ENCODE results near the gene KLK6. TPM values are rescaled to one million over a fixed set of nuclear protein-coding genes. Genes with fewer than 3 reads are reported as not detected.

The KLK6 gene
- total and polyA plus RNA-seq, 2 of the 13 experiments (the other 11 are each of a cell fraction or from before 2014, with no cell fraction given), result 0.15 to 1.8 TPM

DNA sequence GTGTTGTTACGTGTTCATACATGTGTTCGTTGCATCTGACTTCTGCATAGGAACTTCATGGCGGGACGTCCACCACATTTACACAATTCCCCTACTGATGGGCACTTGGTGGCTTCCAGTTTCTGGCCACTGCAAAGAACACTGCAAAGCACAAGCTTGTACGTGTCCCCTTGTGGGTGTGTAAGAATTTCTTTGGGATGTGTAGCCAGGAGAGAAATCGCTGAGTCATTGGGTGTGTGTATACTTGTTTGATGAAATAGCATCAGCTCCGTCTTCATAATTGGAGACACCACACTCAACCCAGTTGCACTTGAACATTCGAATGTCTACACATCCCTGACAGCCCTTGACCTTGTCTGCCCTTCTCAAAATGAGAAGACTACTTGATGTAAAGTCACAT is 35.8 kb downstream of the KLK6 start:
- BruUV-seq (replicated peaks), result no TSS peak
- no peak for FAIRE-seq
- intact Hi-C loops (cut with micrococcal nuclease; ENCODE audit: unreplicated experiment) (loop anchor here (10.0 kb wide), 2 partner anchors 81 to 171 kb away; partner anchors contain the start of genes CTU1 and KLK10), in situ Hi-C loops (cut with HindIII; ENCODE audit: extremely low pct_ligation_motif_present, low pct_unique_long_range_greater_than_20kb) (loop anchor here (5.0 to 25.0 kb wide), 2 partner anchors 84 to 154 kb away; partner anchors contain the start of genes KLK10 and KLK14)
- Histone ChIP-seq H3K9ac (ENCODE audit: insufficient read depth, low read depth, low read length) (no peak overlapping the region), H4K20me1 (ENCODE audit: insufficient read depth, low read length) (no peaks in the 10 kb centered on the region), H3K9me3 (ENCODE audit: low read length) (no peaks in the 10 kb centered on the region), H3K27ac (ENCODE audit: extremely low read length, insufficient read depth, low read length) (no peak overlapping the region), H2AFZ (ENCODE audit: low read length) (no peak overlapping the region), H3K4me1 (ENCODE audit: insufficient read depth, low read length) (no peaks in the 10 kb centered on the region), H3K79me2 (ENCODE audit: insufficient read depth, low read length) (no peaks in the 10 kb centered on the region), H3K4me3 (replicated peaks in 1 of 3; ENCODE audit: insufficient read depth in 1 of 3, low read depth in 2 of 3, low read length in 3 of 3) (no peak overlapping the region), H3K27me3 (ENCODE audit: control insufficient read depth in 1 of 2, insufficient read depth in 2 of 2, low read length in 2 of 2) (no peaks in the 10 kb centered on the region), H3K4me2 (ENCODE audit: low read depth, low read length) (no peak overlapping the region), H3K36me3 (replicated peaks in 1 of 2; ENCODE audit: control insufficient read depth in 1 of 2, insufficient read depth in 2 of 2, low read length in 2 of 2) (no peaks in the 10 kb centered on the region)
- WGBS (ENCODE audit: low lambda C conversion rate), result 39% methylated on average over 8 of the region's 8 CpGs
- TF ChIP-seq RBM39 (IDR thresholded peaks at IDR 0.05; ENCODE audit: low read depth, low read length, poor library complexity, severe bottlenecking) (no peak), NFE2L2 (IDR thresholded peaks at IDR 0.05; ENCODE audit: low read length) (peak; percentile 95), MAFK (conservative IDR thresholded peaks at IDR 0.05 in 1 of 2, IDR thresholded peaks at IDR 0.05 in 1 of 2; ENCODE audit: low read length in 2 of 2) (peak; percentile 73 to 75), MAFF (IDR thresholded peaks at IDR 0.05; ENCODE audit: low read depth, low read length) (peak; percentile 36; the same call in 1 of the 2 replicates), NFE2 (CRISPR knock-in tag; IDR thresholded peaks at IDR 0.05) (peak; percentile 70; the same call in 1 of the 2 replicates), ZNF33A (CRISPR knock-in tag; IDR thresholded peaks at IDR 0.05; ENCODE audit: borderline replicate concordance) (no peak)
- TF ChIP-seq, protein P1, sequence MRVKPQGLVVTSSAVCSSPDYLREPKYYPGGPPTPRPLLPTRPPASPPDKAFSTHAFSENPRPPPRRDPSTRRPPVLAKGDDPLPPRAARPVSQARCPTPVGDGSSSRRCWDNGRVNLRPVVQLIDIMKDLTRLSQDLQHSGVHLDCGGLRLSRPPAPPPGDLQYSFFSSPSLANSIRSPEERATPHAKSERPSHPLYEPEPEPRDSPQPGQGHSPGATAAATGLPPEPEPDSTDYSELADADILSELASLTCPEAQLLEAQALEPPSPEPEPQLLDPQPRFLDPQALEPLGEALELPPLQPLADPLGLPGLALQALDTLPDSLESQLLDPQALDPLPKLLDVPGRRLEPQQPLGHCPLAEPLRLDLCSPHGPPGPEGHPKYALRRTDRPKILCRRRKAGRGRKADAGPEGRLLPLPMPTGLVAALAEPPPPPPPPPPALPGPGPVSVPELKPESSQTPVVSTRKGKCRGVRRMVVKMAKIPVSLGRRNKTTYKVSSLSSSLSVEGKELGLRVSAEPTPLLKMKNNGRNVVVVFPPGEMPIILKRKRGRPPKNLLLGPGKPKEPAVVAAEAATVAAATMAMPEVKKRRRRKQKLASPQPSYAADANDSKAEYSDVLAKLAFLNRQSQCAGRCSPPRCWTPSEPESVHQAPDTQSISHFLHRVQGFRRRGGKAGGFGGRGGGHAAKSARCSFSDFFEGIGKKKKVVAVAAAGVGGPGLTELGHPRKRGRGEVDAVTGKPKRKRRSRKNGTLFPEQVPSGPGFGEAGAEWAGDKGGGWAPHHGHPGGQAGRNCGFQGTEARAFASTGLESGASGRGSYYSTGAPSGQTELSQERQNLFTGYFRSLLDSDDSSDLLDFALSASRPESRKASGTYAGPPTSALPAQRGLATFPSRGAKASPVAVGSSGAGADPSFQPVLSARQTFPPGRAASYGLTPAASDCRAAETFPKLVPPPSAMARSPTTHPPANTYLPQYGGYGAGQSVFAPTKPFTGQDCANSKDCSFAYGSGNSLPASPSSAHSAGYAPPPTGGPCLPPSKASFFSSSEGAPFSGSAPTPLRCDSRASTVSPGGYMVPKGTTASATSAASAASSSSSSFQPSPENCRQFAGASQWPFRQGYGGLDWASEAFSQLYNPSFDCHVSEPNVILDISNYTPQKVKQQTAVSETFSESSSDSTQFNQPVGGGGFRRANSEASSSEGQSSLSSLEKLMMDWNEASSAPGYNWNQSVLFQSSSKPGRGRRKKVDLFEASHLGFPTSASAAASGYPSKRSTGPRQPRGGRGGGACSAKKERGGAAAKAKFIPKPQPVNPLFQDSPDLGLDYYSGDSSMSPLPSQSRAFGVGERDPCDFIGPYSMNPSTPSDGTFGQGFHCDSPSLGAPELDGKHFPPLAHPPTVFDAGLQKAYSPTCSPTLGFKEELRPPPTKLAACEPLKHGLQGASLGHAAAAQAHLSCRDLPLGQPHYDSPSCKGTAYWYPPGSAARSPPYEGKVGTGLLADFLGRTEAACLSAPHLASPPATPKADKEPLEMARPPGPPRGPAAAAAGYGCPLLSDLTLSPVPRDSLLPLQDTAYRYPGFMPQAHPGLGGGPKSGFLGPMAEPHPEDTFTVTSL (CRISPR knock-in tag; IDR thresholded peaks at IDR 0.05; ENCODE audit: borderline replicate concordance), result no peak
- DNase-seq (ENCODE audit: low spot score), result no peak
- CTCF ChIA-PET (ENCODE audit: low intra/inter-chr PET ratio, low total read pairs), result no interaction called here
- POLR2A ChIA-PET, result no interaction called here
- ATAC-seq, result no peak

Data from HepG2 (cell line).